K562 (cell line): ENCODE data around the gene CCM2. TPM values are rescaled to one million over a fixed set of nuclear protein-coding genes. Genes with fewer than 3 reads are reported as not detected.
A peak's percentile ranks its signal among the peaks of the same experiment; 100 is the strongest.

Source experiments
- ARID2 ChIP-seq: fragments of 450-650 bp; IDR thresholded peaks from 2 replicates; pipeline ENCODE4 v1.6.1; 2017; ENCODE audit warnings: antibody characterized with exemption, mild to moderate bottlenecking
- CBX3 ChIP-seq, 2 experiments: IDR thresholded peaks; 1 replicate in 1 of 2; 2 replicates in 1 of 2; pipeline ENCODE4 v1.6.1; 2012; ENCODE audit warnings: inconsistent platforms in 2 of 2, low read length in 2 of 2, borderline replicate concordance in 1 of 2, control low read depth in 1 of 2
- FOS ChIP-seq: IDR thresholded peaks from 3 replicates; pipeline ENCODE4 v1.6.1; 2011; ENCODE audit not compliant: insufficient read length; ENCODE audit errors: extremely low read depth
- FOXP1 ChIP-seq: sonication (generic); formaldehyde crosslinking; IDR thresholded peaks from 2 replicates; pipeline ENCODE4 v1.8.0; 2022; ENCODE audit warnings: mild to moderate bottlenecking, missing genetic modification reagents
- HDAC8 ChIP-seq: fragments of 450-650 bp; IDR thresholded peaks from 2 replicates; pipeline ENCODE4 v1.6.1; 2016; ENCODE audit warnings: mild to moderate bottlenecking, missing genetic modification characterization, moderate library complexity, missing compliant biosample characterization
- POLR2AphosphoS5 ChIP-seq: IDR thresholded peaks from 2 replicates; pipeline ENCODE4 v1.6.1; 2011; ENCODE audit warnings: mild to moderate bottlenecking, low read depth, low read length, moderate library complexity; ENCODE audit not compliant: control insufficient read depth, insufficient read depth
- RUNX1 ChIP-seq: sonication (generic); IDR thresholded peaks from 2 replicates; pipeline ENCODE4 v1.6.1; 2016; ENCODE audit warnings: antibody characterized with exemption, low read depth
- SUPT5H ChIP-seq: fragments of 450-650 bp; IDR thresholded peaks from 2 replicates; pipeline ENCODE4 v1.6.1; 2016
- YY1 ChIP-seq, 3 experiments: IDR thresholded peaks; 2 replicates each; pipeline ENCODE4 v1.6.1; 2011; ENCODE audit warnings: low read length in 2 of 3, mild to moderate bottlenecking in 2 of 3, moderate library complexity in 2 of 3, borderline replicate concordance in 1 of 3, control low read depth in 1 of 3, low read depth in 1 of 3; ENCODE audit not compliant: insufficient read depth in 3 of 3, insufficient replicate concordance in 2 of 3, control insufficient read depth in 1 of 3, insufficient read length in 1 of 3; ENCODE audit errors: extremely low read depth in 1 of 3
- polyA plus RNA-seq, 8 experiments: library from polyadenylated mRNA; depleted of rRNA in 4 of 8; stranded (reverse) in 5 of 8; unstranded in 3 of 8; fragments of >200 nt; fragmentation: Nextera tagmentation in 2 of 8; fragmentation: Illumina TruSeq in 1 of 8; extraction: Ambion mirVana in 2 of 8; extraction: Trizol in 1 of 8; gene quantifications; 2 replicates each; pipeline versions ENCODE4 v1.2.1 to v1.2.3, GENCODE V29; 2011 to 2014; ENCODE audit warnings: inconsistent platforms in 1 of 8, missing spikeins in 1 of 8
- total RNA-seq, 7 experiments: library from RNA; depleted of rRNA in 6 of 7; stranded (reverse); fragments of >200 nt in 6 of 7; fragmentation: Illumina TruSeq in 2 of 7; extraction: Trizol in 2 of 7; gene quantifications; 2 replicates each; pipeline versions ENCODE4 v1.2.1 to v1.2.3, GENCODE V29; 2011 to 2021; ENCODE audit warnings: low replicate concordance in 1 of 7
- TF ChIP-seq, protein P1 (sequence below): sonication (generic); formaldehyde crosslinking; IDR thresholded peaks from 2 replicates; pipeline ENCODE4 v1.4.0; 2020; ENCODE audit warnings: mild to moderate bottlenecking, missing genetic modification reagents
- TF ChIP-seq, protein P2 (sequence below): fragments of 250-450 bp; sonication (Bioruptor Pico); IDR thresholded peaks from 2 replicates; pipeline ENCODE4 v1.9.0; 2021; ENCODE audit warnings: mild to moderate bottlenecking, inconsistent platforms
- TF ChIP-seq, protein P3 (sequence below): sonication (generic); formaldehyde crosslinking; IDR thresholded peaks from 2 replicates; pipeline ENCODE4 v1.8.0; 2022; ENCODE audit warnings: mild to moderate bottlenecking, missing genetic modification reagents, borderline replicate concordance
- TF ChIP-seq, protein P4 (sequence below): fragments of 250-450 bp; sonication (Bioruptor Pico); IDR thresholded peaks from 2 replicates; pipeline ENCODE4 v1.5.1; 2021; ENCODE audit warnings: mild to moderate bottlenecking
- TF ChIP-seq, protein P5 (sequence below): sonication (generic); IDR thresholded peaks from 2 replicates; pipeline ENCODE4 v1.6.1; 2016
- TF ChIP-seq, protein P6 (sequence below): fragments of 250-450 bp; sonication (Bioruptor Pico); IDR thresholded peaks from 2 replicates; pipeline ENCODE4 v1.9.0; 2021; ENCODE audit warnings: mild to moderate bottlenecking

The CCM2 gene
- total and polyA plus RNA-seq, 9 of the 15 experiments (the other 6 are each of a cell fraction or from before 2014, with no cell fraction given), result 0.41 to 38.6 (median 25.9) TPM

DNA sequence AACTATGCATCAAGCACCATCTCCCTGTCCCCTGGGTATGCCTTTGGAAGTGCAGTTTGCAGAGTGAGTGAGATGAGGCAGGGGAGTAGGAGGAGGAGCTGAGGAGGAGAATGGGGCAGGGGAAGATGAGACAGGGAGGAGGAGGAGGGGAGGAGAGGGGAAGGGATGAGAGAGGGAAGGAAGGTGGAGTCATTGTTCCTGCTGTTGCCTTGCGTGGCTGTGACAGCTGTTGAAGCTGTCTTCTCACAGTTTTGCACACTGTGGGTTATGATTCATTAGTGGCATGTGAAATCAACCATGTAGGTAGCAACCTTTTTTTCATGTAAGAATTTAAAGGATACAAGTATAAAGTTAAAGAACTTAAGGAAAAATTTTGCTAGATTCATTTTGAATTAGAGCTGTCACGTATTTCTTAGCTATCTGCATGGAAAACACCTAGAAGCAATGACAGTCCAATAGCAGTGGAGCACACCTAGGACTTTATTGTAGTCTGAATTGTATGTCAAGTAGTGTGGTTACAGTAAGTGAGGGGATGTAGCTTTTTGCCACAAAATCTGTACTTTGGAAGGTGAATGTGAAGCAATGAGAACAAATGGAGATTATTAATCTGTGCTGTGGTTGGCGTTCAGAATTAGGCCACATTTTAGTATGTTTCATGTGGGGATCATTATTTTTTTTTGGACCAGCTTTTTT lies 21.7 kb downstream of the CCM2 start (continued):
- TF ChIP-seq, protein P1, sequence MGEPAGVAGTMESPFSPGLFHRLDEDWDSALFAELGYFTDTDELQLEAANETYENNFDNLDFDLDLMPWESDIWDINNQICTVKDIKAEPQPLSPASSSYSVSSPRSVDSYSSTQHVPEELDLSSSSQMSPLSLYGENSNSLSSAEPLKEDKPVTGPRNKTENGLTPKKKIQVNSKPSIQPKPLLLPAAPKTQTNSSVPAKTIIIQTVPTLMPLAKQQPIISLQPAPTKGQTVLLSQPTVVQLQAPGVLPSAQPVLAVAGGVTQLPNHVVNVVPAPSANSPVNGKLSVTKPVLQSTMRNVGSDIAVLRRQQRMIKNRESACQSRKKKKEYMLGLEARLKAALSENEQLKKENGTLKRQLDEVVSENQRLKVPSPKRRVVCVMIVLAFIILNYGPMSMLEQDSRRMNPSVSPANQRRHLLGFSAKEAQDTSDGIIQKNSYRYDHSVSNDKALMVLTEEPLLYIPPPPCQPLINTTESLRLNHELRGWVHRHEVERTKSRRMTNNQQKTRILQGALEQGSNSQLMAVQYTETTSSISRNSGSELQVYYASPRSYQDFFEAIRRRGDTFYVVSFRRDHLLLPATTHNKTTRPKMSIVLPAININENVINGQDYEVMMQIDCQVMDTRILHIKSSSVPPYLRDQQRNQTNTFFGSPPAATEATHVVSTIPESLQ (CRISPR knock-in tag), result no peak
- TF ChIP-seq SUPT5H, result peak; percentile 43; the same call in 1 of the 2 replicates
- TF ChIP-seq CBX3 (IDR thresholded peaks at IDR 0.05; ENCODE audit: borderline replicate concordance in 1 of 2, low read length in 2 of 2), result no peak
- TF ChIP-seq, protein P2, sequence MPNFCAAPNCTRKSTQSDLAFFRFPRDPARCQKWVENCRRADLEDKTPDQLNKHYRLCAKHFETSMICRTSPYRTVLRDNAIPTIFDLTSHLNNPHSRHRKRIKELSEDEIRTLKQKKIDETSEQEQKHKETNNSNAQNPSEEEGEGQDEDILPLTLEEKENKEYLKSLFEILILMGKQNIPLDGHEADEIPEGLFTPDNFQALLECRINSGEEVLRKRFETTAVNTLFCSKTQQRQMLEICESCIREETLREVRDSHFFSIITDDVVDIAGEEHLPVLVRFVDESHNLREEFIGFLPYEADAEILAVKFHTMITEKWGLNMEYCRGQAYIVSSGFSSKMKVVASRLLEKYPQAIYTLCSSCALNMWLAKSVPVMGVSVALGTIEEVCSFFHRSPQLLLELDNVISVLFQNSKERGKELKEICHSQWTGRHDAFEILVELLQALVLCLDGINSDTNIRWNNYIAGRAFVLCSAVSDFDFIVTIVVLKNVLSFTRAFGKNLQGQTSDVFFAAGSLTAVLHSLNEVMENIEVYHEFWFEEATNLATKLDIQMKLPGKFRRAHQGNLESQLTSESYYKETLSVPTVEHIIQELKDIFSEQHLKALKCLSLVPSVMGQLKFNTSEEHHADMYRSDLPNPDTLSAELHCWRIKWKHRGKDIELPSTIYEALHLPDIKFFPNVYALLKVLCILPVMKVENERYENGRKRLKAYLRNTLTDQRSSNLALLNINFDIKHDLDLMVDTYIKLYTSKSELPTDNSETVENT (CRISPR knock-in tag), result no peak
- TF ChIP-seq, protein P3, sequence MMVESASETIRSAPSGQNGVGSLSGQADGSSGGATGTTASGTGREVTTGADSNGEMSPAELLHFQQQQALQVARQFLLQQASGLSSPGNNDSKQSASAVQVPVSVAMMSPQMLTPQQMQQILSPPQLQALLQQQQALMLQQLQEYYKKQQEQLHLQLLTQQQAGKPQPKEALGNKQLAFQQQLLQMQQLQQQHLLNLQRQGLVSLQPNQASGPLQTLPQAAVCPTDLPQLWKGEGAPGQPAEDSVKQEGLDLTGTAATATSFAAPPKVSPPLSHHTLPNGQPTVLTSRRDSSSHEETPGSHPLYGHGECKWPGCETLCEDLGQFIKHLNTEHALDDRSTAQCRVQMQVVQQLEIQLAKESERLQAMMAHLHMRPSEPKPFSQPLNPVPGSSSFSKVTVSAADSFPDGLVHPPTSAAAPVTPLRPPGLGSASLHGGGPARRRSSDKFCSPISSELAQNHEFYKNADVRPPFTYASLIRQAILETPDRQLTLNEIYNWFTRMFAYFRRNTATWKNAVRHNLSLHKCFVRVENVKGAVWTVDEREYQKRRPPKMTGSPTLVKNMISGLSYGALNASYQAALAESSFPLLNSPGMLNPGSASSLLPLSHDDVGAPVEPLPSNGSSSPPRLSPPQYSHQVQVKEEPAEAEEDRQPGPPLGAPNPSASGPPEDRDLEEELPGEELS (CRISPR knock-in tag), result no peak
- TF ChIP-seq, protein P4, sequence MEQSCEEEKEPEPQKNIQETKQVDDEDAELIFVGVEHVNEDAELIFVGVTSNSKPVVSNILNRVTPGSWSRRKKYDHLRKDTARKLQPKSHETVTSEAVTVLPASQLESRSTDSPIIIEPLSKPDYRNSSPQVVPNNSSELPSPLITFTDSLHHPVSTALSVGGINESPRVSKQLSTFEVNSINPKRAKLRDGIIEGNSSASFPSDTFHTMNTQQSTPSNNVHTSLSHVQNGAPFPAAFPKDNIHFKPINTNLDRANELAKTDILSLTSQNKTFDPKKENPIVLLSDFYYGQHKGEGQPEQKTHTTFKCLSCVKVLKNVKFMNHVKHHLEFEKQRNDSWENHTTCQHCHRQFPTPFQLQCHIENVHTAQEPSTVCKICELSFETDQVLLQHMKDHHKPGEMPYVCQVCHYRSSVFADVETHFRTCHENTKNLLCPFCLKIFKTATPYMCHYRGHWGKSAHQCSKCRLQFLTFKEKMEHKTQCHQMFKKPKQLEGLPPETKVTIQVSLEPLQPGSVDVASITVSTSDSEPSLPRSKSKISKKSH (CRISPR knock-in tag), result no peak
- TF ChIP-seq YY1 (IDR thresholded peaks at IDR 0.05; ENCODE audit: borderline replicate concordance in 1 of 3, control insufficient read depth in 1 of 3, extremely low read depth in 1 of 3, insufficient read depth in 3 of 3, insufficient read length in 1 of 3, insufficient replicate concordance in 2 of 3, low read depth in 1 of 3, low read length in 2 of 3), result no peak
- TF ChIP-seq, protein P5, sequence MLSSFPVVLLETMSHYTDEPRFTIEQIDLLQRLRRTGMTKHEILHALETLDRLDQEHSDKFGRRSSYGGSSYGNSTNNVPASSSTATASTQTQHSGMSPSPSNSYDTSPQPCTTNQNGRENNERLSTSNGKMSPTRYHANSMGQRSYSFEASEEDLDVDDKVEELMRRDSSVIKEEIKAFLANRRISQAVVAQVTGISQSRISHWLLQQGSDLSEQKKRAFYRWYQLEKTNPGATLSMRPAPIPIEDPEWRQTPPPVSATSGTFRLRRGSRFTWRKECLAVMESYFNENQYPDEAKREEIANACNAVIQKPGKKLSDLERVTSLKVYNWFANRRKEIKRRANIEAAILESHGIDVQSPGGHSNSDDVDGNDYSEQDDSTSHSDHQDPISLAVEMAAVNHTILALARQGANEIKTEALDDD, result no peak
- no peak for TF ChIP-seq RUNX1
- TF ChIP-seq FOS, result no peak
- TF ChIP-seq, protein P6, sequence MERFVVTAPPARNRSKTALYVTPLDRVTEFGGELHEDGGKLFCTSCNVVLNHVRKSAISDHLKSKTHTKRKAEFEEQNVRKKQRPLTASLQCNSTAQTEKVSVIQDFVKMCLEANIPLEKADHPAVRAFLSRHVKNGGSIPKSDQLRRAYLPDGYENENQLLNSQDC (CRISPR knock-in tag), result no peak
- no peak for TF ChIP-seq ARID2
- no peak for TF ChIP-seq HDAC8
- TF ChIP-seq POLR2AphosphoS5, result no peak
- no peak for TF ChIP-seq FOXP1
